Nephron (organoid): ENCODE results near the gene GRIK2.

ENCODE experiments used
- H3K27ac Mint-ChIP-seq, 3 experiments: 2 replicates each; pipeline ENCODE4 v1.8.0; 2020; ENCODE audit warnings: mixed read lengths in 3 of 3, mild to moderate bottlenecking in 2 of 3, moderate library complexity in 1 of 3
- H3K27me3 Mint-ChIP-seq: 2 replicates; pipeline ENCODE4 v1.8.0; 2021; ENCODE audit warnings: low read depth, mild to moderate bottlenecking, moderate library complexity, mixed read lengths
- H3K36me3 Mint-ChIP-seq: 2 replicates; pipeline ENCODE4 v1.8.0; 2020; ENCODE audit warnings: low read depth, mixed read lengths
- H3K4me1 Mint-ChIP-seq: 2 replicates; pipeline ENCODE4 v1.8.0; 2020; ENCODE audit warnings: mixed read lengths
- H3K4me3 Mint-ChIP-seq, 3 experiments: 2 replicates each; pipeline ENCODE4 v1.8.0; 2020; ENCODE audit warnings: mild to moderate bottlenecking in 3 of 3, mixed read lengths in 3 of 3, moderate library complexity in 2 of 3
- H3K9me3 Mint-ChIP-seq: 2 replicates; pipeline ENCODE4 v1.8.0; 2020; ENCODE audit warnings: mixed read lengths
- CTCF ChIP-seq, 3 experiments: fragments of 200-600 bp; sonication (generic); IDR thresholded peaks; one replicate each; pipeline ENCODE4 v1.5.0; 2021; ENCODE audit warnings: antibody characterized with exemption in 3 of 3; ENCODE audit not compliant: unreplicated experiment in 3 of 3

GRIK2 gene

DNA sequence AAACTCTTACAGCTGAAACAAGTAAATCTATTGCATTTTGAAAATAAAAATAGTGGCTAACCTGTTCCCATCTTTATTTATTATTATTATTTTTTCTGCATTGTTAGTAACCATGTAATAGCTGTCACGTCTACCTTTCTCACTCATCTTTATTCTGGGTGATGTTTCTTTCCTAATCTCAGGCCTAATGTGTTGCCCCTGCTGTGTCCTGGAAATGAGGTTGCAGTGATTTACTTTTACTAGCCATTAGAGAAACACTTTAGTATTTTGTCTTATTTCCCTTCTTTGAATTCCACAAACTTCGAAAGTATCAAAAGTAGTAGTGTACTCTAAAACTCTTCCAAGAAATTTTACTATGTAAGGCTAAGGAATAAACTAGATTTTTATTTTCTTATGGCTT is 546.9 kb downstream of the GRIK2 start:
- TF ChIP-seq CTCF (IDR thresholded peaks at IDR 0.05; ENCODE audit: unreplicated experiment in 3 of 3): no peak
- Mint-ChIP-seq H3K36me3 (peaks cover 12% of the 10 kb centered on the region), H3K4me1 (no peaks in the 10 kb centered on the region), H3K27ac (no peak overlapping the region), H3K27me3 (no peaks in the 10 kb centered on the region), H3K4me3 (no peak overlapping the region), H3K9me3 (peaks cover 7% of the 10 kb centered on the region)

- Mint-ChIP-seq H3K4me1 (no peaks in the 10 kb centered on the region), H3K4me3 (no peak overlapping the region), H3K27me3 (no peaks in the 10 kb centered on the region), H3K36me3 (no peaks in the 10 kb centered on the region), H3K27ac (no peak overlapping the region), H3K9me3 (peaks cover 16% of the 10 kb centered on the region)
- TF ChIP-seq CTCF (IDR thresholded peaks at IDR 0.05; ENCODE audit: unreplicated experiment in 3 of 3): no peak
These were observed 563.5 kb downstream of the GRIK2 start for GRCh38 chr6:101956961-101957360.

DNA sequence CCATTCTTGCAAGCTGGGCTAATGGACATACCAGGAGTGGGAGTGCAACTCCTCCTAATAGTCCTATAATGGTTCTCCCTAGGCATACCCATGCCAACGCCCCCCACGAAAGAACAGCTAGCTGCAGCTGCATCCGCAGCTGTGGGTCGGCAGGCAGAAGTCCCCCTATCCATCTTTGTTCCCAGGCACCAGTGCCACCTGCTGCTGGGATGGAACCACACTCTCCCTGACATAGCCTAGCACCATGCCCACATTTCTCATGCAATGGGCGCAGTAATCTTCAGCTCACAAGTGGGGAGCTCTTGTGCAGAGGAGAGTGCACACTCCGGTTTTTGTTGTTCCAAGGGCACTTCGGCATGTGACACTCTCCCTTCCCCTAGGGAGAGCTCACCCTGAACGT is 567.8 kb downstream of the GRIK2 start:
- Mint-ChIP-seq H3K4me3 (no peak overlapping the region), H3K9me3 (peaks cover 16% of the 10 kb centered on the region), H3K4me1 (no peaks in the 10 kb centered on the region), H3K36me3 (no peaks in the 10 kb centered on the region), H3K27me3 (no peaks in the 10 kb centered on the region), H3K27ac (no peak overlapping the region)
- no peak for TF ChIP-seq CTCF (IDR thresholded peaks at IDR 0.05; ENCODE audit: unreplicated experiment in 3 of 3)

DNA sequence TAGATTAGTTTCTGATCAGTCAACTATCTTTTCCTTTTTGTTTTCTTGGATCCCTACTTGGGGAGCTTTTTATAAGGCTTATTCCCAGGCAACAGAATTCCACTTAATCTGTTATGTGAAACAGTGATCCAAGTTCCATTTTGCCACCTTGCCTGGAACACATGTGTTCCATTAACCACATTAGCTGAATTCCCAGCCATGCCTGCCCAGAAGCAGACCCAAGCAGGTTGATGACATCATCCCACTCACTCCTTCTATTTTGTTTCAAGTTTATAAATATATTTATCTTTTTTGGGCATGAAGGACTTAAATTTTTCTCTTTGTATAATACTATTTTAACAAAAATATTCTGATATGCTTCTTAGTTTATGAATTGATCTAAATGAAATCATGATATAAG is 587.4 kb downstream of the GRIK2 start:
- Mint-ChIP-seq H3K4me1 (no peaks in the 10 kb centered on the region), H3K4me3 (no peak overlapping the region), H3K27me3 (no peaks in the 10 kb centered on the region), H3K27ac (no peak overlapping the region), H3K9me3 (no peaks in the 10 kb centered on the region), H3K36me3 (no peaks in the 10 kb centered on the region)
- no peak for TF ChIP-seq CTCF (IDR thresholded peaks at IDR 0.05; ENCODE audit: unreplicated experiment in 3 of 3)

DNA sequence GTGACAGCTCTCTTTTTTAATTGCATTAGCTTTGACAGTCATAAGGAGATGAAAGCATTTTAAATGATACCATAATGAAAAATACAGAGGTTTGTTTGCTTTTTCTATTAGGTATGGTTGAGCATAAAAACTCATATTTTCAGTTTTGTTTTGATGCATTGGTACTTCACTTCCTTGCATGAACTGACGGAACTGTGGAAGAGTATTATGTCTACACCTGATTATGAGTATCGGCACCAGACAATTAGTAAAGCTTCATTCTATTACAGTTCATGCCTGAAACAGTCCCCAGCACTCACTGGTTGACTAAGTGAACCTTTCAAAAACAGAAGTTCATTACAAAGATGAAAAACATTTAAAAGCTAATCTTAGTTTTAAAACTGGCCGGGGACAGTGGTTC is 593.0 kb downstream of the GRIK2 start:
- H3K9me3 Mint-ChIP-seq: no peaks in the 10 kb centered on the region
- no peaks in the 10 kb centered on the region for H3K36me3 Mint-ChIP-seq
- H3K4me1 Mint-ChIP-seq: no peaks in the 10 kb centered on the region
- no peak overlapping the region for H3K4me3 Mint-ChIP-seq
- no peak overlapping the region for H3K27ac Mint-ChIP-seq
- TF ChIP-seq CTCF (IDR thresholded peaks at IDR 0.05; ENCODE audit: unreplicated experiment in 3 of 3): no peak
- H3K27me3 Mint-ChIP-seq: no peaks in the 10 kb centered on the region

DNA sequence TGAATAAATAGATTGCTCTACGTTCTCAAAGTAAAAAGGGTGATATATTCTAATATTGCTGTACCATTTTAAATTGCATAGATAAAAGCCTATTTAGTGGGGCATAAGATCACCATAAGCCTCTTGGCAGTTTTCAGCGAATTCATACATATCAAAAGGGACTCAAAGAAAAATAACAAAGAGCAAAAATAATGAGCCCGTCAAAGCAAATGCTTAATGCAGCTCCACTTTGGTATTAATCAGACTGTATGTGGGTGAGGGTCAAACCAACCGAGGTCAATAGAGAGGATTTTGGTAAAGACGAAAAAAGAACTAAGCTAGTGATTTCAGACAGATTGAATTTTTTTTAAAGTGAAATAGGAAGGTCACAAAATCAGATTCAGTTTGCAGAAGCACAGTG is 598.8 kb downstream of the GRIK2 start:
- Mint-ChIP-seq H3K4me3 (no peak overlapping the region), H3K27me3 (no peaks in the 10 kb centered on the region), H3K36me3 (no peaks in the 10 kb centered on the region), H3K27ac (no peak overlapping the region), H3K9me3 (no peaks in the 10 kb centered on the region), H3K4me1 (no peaks in the 10 kb centered on the region)
- TF ChIP-seq CTCF (IDR thresholded peaks at IDR 0.05; ENCODE audit: unreplicated experiment in 3 of 3): no peak
